ENCODE results near the gene RBMS1.

Gene RBMS1

GRCh38 chr2:160251569-160251968, 242.0 kb downstream of the RBMS1 start:
- DNase-seq (ENCODE audit: low spot score) = no peak

DNA sequence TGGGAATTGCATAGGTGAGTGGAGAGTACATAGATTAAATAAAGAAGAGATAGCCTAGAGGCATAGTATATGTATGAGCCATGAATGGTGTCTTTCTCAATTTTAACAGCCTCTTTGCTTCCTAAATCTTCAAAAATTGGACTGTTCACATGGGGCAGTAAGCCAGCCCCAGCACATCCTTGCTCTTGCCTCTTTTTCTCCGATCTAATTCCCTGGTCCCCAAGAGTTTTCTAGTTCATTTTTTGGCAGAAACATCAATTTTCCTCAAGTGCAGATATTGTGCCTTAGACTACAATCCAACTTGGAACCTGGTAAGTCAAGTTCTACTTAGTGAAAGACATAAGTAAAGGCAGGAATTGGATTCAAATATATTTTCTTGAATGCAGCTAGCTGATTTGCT, 243.7 kb downstream of the RBMS1 start:
- no peak for DNase-seq (ENCODE audit: low spot score)

- DNase-seq (ENCODE audit: low spot score) = no peak
Measured at GRCh38 chr2:160247296-160248035, 246.1 kb downstream of the RBMS1 start.

DNA sequence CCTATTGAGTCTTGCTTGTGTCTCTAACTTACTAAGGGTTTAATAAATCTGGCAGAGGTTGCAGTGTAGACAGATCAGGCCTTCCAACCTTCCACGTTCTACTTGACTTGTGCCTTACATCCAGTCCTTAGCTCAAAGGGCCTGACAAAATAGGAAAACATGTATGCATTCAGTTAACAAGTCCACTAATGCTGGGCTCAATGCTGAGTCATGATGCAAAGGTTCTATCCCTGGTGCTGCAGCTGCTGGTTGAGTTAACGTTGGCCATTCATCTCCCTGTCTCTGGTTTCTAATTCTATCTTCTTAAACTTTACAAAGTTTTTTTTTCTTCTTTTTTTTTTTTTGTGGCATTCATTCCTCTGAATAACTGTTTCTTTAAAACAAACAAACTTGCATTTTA, 247.3 kb downstream of the RBMS1 start:
- DNase-seq (ENCODE audit: low spot score) = no peak

- no peak for DNase-seq (ENCODE audit: low spot score)
Measured at GRCh38 chr2:160245614-160246155, 247.9 kb downstream of the RBMS1 start.

DNA sequence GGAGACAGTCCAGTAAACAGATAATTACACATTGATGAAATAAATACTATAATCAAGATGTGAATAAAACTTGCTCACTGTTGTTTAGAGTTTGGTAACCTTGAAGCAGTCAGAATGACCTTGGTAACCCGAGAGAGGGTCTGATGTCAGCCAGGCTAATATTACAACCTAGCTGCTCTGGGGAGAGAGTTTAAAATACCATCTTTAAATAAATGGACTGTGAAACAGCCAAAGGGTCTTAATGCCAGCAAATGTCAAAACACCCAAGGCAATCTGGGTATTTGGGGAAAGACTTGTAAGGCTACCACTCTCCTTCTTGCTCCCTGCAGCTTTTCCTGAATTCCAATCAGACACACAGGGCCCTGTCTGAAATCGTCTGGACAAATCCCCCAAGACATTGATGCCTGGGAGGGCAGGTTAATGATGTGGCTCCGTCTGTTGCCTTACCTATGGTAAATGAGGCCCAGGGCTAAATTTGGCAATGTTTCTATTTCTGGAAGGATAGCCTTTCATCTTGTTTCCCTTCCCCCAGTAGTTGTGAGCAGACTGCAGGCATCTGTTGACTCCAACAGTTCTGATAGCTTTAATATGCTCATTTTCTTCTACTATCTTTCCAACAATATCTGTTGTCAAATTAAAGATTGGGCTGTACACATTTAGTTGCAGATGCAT, 250.6 kb downstream of the RBMS1 start:
- DNase-seq (ENCODE audit: low spot score) = no peak

DNA sequence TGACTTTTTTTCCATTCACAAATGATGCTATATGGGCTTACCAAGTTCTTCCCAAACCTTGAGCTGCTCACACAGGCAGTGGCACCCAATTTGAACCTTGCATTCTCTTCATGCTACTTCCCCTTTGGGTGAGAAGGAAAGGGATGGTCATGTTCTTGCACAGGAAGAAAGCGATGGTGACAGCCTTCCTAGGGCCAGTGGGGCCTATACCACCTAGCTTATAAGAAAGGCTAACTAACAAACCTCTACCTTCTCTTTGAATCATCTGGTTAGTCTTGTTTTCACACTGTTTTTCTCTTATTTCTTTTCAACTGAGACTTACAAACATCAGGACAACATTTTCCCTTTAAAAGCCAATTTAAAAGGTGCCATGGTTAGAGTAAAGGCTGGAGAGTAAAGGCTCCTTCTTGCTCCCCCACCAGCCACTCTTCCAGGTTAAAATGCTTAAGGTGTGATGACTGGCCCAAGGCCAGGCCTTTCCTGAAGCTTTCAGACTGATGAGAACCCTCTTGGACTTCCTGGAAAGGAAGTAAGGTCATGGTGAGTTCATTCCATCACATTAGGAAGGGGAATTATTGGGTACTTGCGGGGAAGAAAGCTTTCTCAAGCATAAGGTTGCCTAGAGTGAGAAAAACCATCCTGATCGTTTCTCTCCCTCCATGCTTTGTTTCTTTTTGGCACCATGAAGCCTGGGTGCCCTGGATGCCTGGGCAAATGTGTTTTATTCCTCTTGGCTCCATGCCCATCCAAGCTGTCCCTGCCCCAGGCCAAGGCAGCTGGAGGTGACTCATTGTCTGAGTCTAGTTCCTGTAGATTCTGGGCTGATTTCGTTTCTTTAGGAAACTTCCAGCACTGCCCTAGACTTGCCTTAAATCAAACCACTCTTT, 252.1 kb downstream of the RBMS1 start:
- no peak for DNase-seq (ENCODE audit: low spot score)

- no peak for DNase-seq (ENCODE audit: low spot score)
Measured at GRCh38 chr2:160239436-160239835, 254.2 kb downstream of the RBMS1 start.

DNA sequence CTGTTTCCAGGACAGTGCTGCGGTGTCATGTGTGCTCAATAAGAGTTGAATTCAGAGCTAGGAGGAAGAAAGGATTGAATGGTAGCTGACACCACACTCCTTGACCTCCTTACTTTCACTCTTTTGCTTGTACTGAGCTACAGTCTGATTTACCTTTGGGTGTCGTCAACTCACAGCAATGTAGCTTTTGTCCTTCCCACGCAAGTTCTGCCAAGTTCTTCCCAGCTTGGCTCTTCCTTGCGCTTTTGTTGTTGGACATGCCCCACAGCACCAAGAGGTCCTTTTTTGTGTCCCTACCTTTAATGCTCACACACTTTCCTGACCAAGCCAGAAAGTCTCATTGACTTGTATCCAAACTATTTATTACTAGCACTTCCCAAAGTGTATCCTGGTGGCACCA, 255.2 kb downstream of the RBMS1 start:
- no peak for DNase-seq (ENCODE audit: low spot score)

DNA sequence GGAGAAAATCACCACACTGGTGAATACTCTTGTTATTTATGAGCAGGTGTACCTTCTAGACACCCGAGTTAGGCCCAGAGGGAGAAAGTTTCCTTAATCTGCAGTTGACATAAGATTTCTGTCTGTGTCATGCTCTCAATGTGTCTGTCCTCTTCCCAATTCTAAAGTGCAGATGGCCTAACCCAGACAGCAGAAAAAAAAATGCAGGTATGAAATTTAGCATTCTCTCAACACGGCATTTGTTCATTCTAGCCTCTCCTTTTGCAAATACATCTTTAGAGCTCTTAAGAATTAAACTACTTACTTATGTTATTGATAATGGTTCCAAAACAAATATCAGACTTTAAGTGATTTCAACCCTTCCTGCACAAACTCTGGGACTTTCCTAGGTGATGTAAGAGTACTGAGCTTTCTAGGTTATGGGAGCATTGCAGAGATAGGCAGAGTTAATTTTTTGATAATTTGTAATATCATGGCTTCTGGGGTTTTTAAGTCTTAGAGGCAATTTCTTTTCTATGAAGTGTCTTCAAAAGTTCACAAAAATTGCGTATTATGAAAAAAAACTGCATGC, 260.6 kb downstream of the RBMS1 start:
- no peak for DNase-seq (ENCODE audit: low spot score)

GRCh38 chr2:160229591-160229990, 264.0 kb downstream of the RBMS1 start:
- no peak for DNase-seq (ENCODE audit: low spot score)

- no peak for DNase-seq (ENCODE audit: low spot score)
Measured at GRCh38 chr2:160228141-160228917, 265.3 kb downstream of the RBMS1 start.

GRCh38 chr2:160227293-160227915, 266.2 kb downstream of the RBMS1 start:
- no peak for DNase-seq (ENCODE audit: low spot score)

- DNase-seq (ENCODE audit: low spot score) = no peak
Measured at GRCh38 chr2:160226367-160226766, 267.2 kb downstream of the RBMS1 start.

DNA sequence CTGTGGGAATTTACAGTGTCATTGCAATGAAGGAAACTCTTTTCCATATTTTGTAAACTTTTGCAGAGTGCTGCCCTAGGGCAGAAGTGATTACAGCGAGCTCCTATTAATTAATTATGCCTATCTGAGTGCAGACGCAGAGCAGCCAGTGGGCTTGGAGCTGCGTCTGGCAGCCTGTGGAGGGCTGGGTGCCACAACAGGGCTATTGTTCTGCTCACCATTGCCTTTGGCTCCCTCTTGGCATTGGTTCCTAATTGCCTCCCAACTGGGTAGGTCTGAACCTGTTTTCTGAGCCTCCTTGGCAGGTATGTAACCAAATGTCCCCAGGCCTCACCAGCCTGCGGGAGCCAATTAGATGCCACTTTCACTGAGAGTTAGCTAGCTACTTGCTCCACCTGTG, 267.9 kb downstream of the RBMS1 start:
- no peak for DNase-seq (ENCODE audit: low spot score)

GRCh38 chr2:160224507-160224906, 269.1 kb downstream of the RBMS1 start:
- no peak for DNase-seq (ENCODE audit: low spot score)

DNA sequence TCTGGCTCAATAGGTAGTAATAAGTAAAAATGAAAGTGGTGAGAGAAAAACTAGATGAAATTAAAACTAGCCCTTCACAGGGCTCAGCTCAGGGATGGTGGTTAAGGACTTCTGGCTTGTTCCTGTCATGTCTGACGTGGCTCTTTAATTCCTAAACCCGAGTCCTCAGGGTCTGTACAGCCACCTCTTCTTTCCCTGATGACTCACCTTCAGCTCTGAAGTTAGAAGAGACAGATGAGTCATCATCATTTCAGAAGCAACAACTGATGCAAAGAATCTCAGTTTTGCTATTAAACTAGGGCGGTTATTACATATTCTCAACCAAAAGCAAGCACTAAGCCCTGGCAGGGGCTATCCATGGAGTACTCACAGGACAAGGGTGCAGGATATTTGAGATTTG, 269.5 kb downstream of the RBMS1 start:
- no peak for DNase-seq (ENCODE audit: low spot score)

- no peak for DNase-seq (ENCODE audit: low spot score)
Measured at GRCh38 chr2:160223560-160223959, 270.0 kb downstream of the RBMS1 start.

DNA sequence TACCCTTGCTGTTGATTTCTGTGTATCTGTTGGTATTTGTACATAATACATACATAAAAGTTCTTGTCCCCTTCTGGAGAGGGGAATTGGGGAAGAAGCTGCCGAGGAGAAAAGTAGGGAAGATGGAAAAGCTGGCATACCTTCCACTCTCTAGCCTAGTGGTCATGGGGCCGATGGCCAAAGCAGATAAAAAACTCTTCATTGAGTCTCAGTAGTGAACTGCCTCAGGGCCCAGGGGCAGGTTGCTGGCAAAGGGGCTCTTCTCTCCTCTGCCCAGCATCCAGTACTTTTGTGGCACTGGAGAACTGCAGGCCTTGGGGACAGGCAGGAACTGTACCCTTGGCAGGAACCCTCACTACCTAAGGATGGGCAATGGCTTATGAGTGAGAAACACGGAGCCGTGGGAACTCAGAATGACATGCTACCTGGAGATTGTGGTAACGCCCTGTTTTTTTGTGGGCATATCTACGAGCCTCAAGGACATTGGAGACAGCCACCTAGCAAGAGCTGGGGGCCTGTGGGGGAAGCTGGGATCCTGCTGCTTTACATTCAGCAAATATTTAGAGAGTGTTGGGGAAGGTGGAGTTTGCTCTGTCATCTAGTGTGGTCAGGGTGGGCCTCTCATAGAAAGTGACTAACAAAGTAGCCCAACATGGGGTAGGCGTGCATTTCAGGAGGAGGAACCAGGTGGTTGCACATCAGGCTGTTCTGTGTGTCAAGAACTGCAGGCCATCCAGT, 270.9 kb downstream of the RBMS1 start:
- DNase-seq (ENCODE audit: low spot score) = no peak
